Caco-2 (cell line): ENCODE measurements around the gene TBX2. TPM values are rescaled to one million over a fixed set of nuclear protein-coding genes. Genes with fewer than 3 reads are reported as not detected.
A peak's percentile ranks its signal among the peaks of the same experiment; 100 is the strongest.

Experiments
- BruUV-seq: library from RNA; stranded (reverse); fragments of 400-500 nt; replicated peaks from 2 replicates; lab custom pipeline; 2021; lab: Mats Ljungman, UMichigan
- CTCF ChIA-PET: fragments of 300-600 bp; sonication (Branson Sonifier 250); formaldehyde crosslinking; loops from one replicate; lab custom pipeline; 2022; ENCODE audit warnings: antibody characterized with exemption; lab: Charles Lee
- POLR2A ChIA-PET: fragments of 300-600 bp; sonication (Branson Sonifier 250); formaldehyde crosslinking; loops from one replicate; lab custom pipeline; 2022; ENCODE audit warnings: antibody characterized with exemption; lab: Charles Lee
- DNase-seq, 2 experiments: peaks; one replicate each; pipeline versions ENCODE4 v3.0.0 to v3.0.0-alpha.2; 2020 to 2022
- H3K27me3 ChIP-seq: replicated peaks from 2 replicates; pipeline ENCODE4 v1.6.0; 2011; ENCODE audit warnings: low read length; ENCODE audit not compliant: control insufficient read depth, insufficient read depth
- H3K36me3 ChIP-seq: 2 replicates; pipeline ENCODE4 v1.5.1; 2011; ENCODE audit warnings: low read length; ENCODE audit not compliant: control insufficient read depth, insufficient read depth
- H3K4me1 ChIP-seq: fragments of 250-450 bp; sonication (Bioruptor Pico); 2 replicates; pipeline ENCODE4 v1.5.1; 2020; ENCODE audit warnings: mild to moderate bottlenecking
- H3K4me3 ChIP-seq: 2 replicates; pipeline ENCODE4 v1.5.1; 2011; ENCODE audit warnings: low read depth, mild to moderate bottlenecking, control low read depth, low read length
- H3K9me3 ChIP-seq: fragments of 250-450 bp; sonication (Bioruptor Pico); 2 replicates; pipeline ENCODE4 v1.5.1; 2020; ENCODE audit warnings: mild to moderate bottlenecking, moderate library complexity
- H3K27ac Mint-ChIP-seq: one replicate; pipeline ENCODE4 v1.8.0; 2022; ENCODE audit warnings: mixed read lengths; ENCODE audit not compliant: unreplicated experiment
- H3K27me3 Mint-ChIP-seq: one replicate; pipeline ENCODE4 v1.8.0; 2022; ENCODE audit warnings: mixed read lengths; ENCODE audit not compliant: insufficient read depth, unreplicated experiment
- H3K36me3 Mint-ChIP-seq: one replicate; pipeline ENCODE4 v1.8.0; 2022; ENCODE audit warnings: mild to moderate bottlenecking, mixed read lengths; ENCODE audit not compliant: insufficient read depth, unreplicated experiment
- H3K4me1 Mint-ChIP-seq: one replicate; pipeline ENCODE4 v1.8.0; 2022; ENCODE audit warnings: low read depth, mixed read lengths; ENCODE audit not compliant: unreplicated experiment
- H3K4me3 Mint-ChIP-seq: one replicate; pipeline ENCODE4 v1.8.0; 2022; ENCODE audit warnings: mild to moderate bottlenecking, moderate library complexity, mixed read lengths; ENCODE audit not compliant: unreplicated experiment
- H3K9me3 Mint-ChIP-seq: one replicate; pipeline ENCODE4 v1.8.0; 2022; ENCODE audit warnings: mixed read lengths; ENCODE audit not compliant: unreplicated experiment
- intact Hi-C: fragments of 100-400 bp; cut with micrococcal nuclease; formaldehyde crosslinking; loops from one replicate; pipeline ENCODE4 v1.10.0; 2022; ENCODE audit not compliant: unreplicated experiment
- total RNA-seq: library from RNA; stranded (reverse); gene quantifications from 2 replicates; pipeline ENCODE4 v1.2.3, GENCODE V29; 2022
- TF ChIP-seq, protein P1 (sequence below), 2 experiments: fragments of 200-600 bp in 1 of 2; IDR thresholded peaks; 1 replicate in 1 of 2; 2 replicates in 1 of 2; pipeline versions ENCODE4 v1.5.1 to v1.8.0; 2011 to 2022; ENCODE audit warnings: antibody characterized with exemption in 1 of 2, control low read depth in 1 of 2, inconsistent platforms in 1 of 2, low read depth in 1 of 2, low read length in 1 of 2, mild to moderate bottlenecking in 1 of 2, moderate library complexity in 1 of 2; ENCODE audit not compliant: insufficient read depth in 1 of 2, severe bottlenecking in 1 of 2, unreplicated experiment in 1 of 2

Gene TBX2
- total RNA-seq, 1 experiment from 2014 or later = 8.9 TPM

DNA sequence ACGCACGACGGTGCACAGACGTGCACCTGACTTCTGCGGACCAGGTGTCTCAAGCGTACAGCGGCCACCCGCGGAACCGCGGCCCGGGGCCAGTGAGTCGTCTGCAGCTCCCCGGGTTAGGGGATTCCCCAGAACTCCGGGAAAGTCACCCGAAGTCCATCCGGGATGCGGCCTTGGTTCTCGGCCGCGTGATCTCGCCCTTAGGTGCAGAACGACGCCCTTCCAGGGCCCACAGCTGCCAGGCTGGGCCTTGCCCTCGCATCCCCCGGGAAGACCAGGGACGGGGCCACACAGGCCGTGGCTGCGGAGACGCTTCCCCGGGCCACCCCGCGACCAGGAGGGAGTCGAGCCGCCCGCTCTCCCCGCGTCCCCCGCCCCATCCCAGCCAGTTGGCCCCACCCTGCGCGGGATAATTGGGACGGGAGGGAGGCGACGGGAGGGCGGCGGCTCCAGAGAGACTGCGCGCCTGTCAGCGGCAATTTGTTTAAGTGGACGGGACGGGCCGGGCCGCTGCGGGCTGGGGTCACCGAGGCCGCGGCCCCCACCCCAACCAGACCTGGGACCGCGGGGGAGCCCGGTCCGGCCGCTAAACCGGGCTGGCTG lies 3.6 kb upstream of the TBX2 start:
- no peaks in the 10 kb centered on the region for H3K27me3 ChIP-seq

GRCh38 chr17:61396586-61397085 lies 3.0 kb upstream of the TBX2 start:
- no peaks in the 10 kb centered on the region for H3K9me3 Mint-ChIP-seq
- no peak for DNase-seq
- CTCF ChIA-PET = interaction anchor here (0.6 kb wide), 1 partner anchor 13 kb away, joined by 3 read pairs; no protein-coding TSS in a partner anchor
- Histone ChIP-seq H3K36me3 (no peaks in the 10 kb centered on the region), H3K4me3 (peak overlapping the region; percentile 17; the same call in 1 of the 2 replicates), H3K27me3 (no peaks in the 10 kb centered on the region), H3K4me1 (peaks cover 29% of the 10 kb centered on the region), H3K9me3 (no peaks in the 10 kb centered on the region)
- intact Hi-C loops = no loop called here
- TF ChIP-seq, protein P1, sequence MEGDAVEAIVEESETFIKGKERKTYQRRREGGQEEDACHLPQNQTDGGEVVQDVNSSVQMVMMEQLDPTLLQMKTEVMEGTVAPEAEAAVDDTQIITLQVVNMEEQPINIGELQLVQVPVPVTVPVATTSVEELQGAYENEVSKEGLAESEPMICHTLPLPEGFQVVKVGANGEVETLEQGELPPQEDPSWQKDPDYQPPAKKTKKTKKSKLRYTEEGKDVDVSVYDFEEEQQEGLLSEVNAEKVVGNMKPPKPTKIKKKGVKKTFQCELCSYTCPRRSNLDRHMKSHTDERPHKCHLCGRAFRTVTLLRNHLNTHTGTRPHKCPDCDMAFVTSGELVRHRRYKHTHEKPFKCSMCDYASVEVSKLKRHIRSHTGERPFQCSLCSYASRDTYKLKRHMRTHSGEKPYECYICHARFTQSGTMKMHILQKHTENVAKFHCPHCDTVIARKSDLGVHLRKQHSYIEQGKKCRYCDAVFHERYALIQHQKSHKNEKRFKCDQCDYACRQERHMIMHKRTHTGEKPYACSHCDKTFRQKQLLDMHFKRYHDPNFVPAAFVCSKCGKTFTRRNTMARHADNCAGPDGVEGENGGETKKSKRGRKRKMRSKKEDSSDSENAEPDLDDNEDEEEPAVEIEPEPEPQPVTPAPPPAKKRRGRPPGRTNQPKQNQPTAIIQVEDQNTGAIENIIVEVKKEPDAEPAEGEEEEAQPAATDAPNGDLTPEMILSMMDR (IDR thresholded peaks at IDR 0.05; ENCODE audit: insufficient read depth in 1 of 2, low read depth in 1 of 2, low read length in 1 of 2, severe bottlenecking in 1 of 2, unreplicated experiment in 1 of 2) = no peak
- H3K27me3 Mint-ChIP-seq = no peaks in the 10 kb centered on the region
- H3K4me3 Mint-ChIP-seq = no peak overlapping the region
- no TSS peak for BruUV-seq
- POLR2A ChIA-PET = no interaction called here
- no peak overlapping the region for H3K27ac Mint-ChIP-seq
- H3K36me3 Mint-ChIP-seq = peaks cover 21% of the 10 kb centered on the region
- peaks cover 24% of the 10 kb centered on the region for H3K4me1 Mint-ChIP-seq

More for the DNA sequence above, 3.6 kb upstream of the TBX2 start:
- no TSS peak for BruUV-seq
- Histone ChIP-seq H3K4me3 (no peak overlapping the region), H3K4me1 (peaks cover 29% of the 10 kb centered on the region), H3K9me3 (no peaks in the 10 kb centered on the region), H3K36me3 (no peaks in the 10 kb centered on the region)
- H3K27ac Mint-ChIP-seq = no peak overlapping the region
- H3K27me3 Mint-ChIP-seq = no peaks in the 10 kb centered on the region
- H3K4me3 Mint-ChIP-seq = no peak overlapping the region
- H3K9me3 Mint-ChIP-seq = no peaks in the 10 kb centered on the region
- intact Hi-C loops = no loop called here
- TF ChIP-seq, protein P1 (IDR thresholded peaks at IDR 0.05; ENCODE audit: insufficient read depth in 1 of 2, low read depth in 1 of 2, low read length in 1 of 2, severe bottlenecking in 1 of 2, unreplicated experiment in 1 of 2) = no peak
- ChIA-PET POLR2A (no interaction called here), CTCF (no interaction called here)
- peaks cover 21% of the 10 kb centered on the region for H3K36me3 Mint-ChIP-seq
- H3K4me1 Mint-ChIP-seq = peaks cover 24% of the 10 kb centered on the region
- no peak for DNase-seq

DNA sequence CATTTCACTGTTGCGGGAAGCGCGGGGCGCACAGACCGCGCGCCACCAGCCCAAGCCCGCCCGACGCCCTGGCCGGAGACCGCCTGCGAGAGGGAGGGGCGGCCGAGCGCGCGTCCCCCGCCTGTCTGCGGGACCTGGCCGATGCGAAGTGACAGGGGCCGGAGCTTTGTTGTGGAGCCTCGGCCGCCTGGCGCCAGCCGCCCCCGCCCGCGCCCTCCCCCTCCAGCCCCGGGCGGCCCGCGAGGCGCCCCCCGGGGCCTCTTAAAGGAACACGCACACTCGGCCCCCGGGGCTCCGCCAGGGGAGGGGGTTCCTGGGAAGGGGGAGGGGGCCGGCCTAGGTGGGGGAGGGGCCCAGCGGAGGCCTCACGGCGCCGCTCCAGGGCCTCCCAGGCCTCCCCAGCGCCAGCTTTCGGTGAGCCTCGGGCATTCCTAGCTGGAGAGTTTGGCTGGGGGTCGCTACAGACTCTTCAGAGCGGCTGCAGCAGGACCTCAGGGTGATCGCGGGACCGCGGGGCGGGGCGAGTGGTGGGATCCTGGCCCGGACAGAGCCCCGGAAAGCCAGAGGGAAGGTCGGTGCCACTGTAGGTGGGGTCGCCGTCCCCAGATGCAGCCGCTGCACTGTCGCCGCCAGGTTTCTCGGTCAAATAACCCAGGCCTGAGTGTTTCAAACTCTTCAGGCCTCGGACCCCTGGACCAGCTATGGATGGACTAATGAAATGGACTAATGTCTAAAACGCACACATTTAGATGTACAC lies 2.4 kb upstream of the TBX2 start:
- Mint-ChIP-seq H3K4me3 (peak overlapping the region; percentile 85), H3K9me3 (no peaks in the 10 kb centered on the region), H3K4me1 (peaks cover 24% of the 10 kb centered on the region), H3K27me3 (no peaks in the 10 kb centered on the region), H3K27ac (peak overlapping the region; percentile 78), H3K36me3 (peaks cover 22% of the 10 kb centered on the region)
- Histone ChIP-seq H3K9me3 (no peaks in the 10 kb centered on the region), H3K27me3 (no peaks in the 10 kb centered on the region), H3K4me1 (peaks cover 29% of the 10 kb centered on the region), H3K4me3 (peak overlapping the region; percentile 72), H3K36me3 (no peaks in the 10 kb centered on the region)
- TF ChIP-seq, protein P1 (IDR thresholded peaks at IDR 0.05; ENCODE audit: insufficient read depth in 1 of 2, low read depth in 1 of 2, low read length in 1 of 2, severe bottlenecking in 1 of 2, unreplicated experiment in 1 of 2) = peak in 1 of 2 experiments; percentile 4
- no peak for DNase-seq
- ChIA-PET CTCF (interaction anchor here (0.6 to 2.7 kb wide), 3 partner anchors 12 to 425 kb away, joined by 3 to 12 read pairs (median 5); no protein-coding TSS in a partner anchor), POLR2A (no interaction called here)
- intact Hi-C loops = no loop called here
- no TSS peak for BruUV-seq
